HCEC 1CT (cell line): Measurements from ENCODE around the gene VCP.
"Not testable (repeated sequence)": the region's sequence is repeated elsewhere in the genome, so short reads cannot be mapped to it uniquely, and the experiment has no call there.

Source experiments
- DNase-seq: peaks from one replicate; pipeline ENCODE4 v3.0.0-alpha.2; 2017

Gene VCP

DNA sequence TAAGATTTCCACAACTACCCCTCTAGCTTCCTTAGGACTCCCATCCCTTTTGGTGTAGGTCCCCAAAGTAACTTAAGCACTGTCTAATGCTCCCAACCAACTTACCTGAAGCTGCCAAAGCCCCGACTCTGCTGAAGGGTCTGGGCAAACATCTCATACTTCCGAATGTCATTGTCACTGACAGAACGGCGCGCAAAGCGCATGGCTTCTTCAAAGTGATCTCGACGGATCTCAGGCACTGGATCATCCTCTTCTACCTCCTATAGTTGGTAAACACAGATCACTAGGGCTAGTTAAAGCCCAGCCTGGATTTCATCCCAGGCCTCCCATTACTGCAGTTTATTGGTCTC lies 15.2 kb downstream of the VCP start:
- no peak for DNase-seq

DNA sequence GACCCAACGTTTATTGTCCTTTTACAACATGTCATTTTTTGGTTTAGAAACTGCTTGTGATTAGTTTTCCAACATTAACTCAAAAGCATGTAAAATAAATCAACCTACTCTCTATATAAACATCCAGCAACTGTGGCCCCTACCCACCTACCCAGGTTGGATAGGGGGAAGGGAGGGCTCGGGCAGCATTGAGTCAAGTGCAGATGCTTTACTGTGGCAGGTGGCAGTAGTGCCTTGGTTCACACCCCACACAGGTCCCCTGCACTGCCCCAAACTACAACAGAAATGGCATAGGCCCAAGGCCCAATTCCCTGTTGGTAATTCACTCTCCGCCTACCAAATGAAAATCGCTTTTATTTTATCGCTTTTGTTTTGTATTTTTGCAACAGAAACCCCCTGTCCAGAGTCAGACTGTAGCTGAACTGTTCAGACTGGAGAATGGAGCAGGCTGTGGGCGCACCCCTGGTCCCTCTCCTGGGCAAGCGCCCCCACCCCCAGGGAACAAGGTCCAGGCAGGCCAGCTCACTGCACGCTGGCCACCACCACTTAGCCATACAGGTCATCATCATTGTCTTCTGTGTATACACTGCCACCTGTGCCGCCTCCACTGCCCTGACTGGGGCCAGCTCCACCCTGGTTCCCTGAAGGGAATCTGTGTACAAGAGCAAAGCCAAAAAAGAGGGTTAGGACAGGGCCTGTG lies 15.7 kb downstream of the VCP start:
- DNase-seq: no peak

GRCh38 chr9:35054871-35055644 lies 17.4 kb downstream of the VCP start:
- no peak for DNase-seq

DNA sequence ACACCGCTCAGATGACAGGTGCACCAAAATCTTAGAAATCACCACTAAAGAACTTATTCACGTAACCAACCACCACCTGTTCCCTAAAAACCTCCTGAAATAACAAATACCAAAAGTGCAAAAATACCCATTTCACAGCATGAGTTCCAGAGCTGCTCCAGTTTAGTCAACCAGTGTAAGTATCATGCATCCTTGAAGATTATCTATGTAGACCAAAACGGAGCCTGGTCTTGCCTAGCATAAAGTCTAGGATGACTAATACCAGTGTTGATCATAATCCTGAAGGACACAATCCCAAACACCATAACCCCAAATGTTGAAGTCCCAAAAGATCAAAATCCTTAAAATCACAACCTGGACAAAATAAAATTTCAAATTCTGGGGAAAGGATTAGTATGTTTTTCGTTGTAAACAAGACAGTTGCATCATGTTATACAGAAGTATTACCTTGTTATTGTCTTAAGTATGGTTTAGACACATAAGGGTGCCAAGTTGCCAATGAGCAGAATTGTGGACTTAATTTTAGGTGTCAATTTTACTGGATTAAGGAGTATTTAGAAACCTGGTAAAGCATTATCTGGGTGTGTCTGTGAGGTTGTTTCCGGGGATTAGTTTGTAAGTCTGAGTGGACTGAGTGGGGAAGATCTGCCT lies 18.1 kb downstream of the VCP start:
- no peak for DNase-seq

DNA sequence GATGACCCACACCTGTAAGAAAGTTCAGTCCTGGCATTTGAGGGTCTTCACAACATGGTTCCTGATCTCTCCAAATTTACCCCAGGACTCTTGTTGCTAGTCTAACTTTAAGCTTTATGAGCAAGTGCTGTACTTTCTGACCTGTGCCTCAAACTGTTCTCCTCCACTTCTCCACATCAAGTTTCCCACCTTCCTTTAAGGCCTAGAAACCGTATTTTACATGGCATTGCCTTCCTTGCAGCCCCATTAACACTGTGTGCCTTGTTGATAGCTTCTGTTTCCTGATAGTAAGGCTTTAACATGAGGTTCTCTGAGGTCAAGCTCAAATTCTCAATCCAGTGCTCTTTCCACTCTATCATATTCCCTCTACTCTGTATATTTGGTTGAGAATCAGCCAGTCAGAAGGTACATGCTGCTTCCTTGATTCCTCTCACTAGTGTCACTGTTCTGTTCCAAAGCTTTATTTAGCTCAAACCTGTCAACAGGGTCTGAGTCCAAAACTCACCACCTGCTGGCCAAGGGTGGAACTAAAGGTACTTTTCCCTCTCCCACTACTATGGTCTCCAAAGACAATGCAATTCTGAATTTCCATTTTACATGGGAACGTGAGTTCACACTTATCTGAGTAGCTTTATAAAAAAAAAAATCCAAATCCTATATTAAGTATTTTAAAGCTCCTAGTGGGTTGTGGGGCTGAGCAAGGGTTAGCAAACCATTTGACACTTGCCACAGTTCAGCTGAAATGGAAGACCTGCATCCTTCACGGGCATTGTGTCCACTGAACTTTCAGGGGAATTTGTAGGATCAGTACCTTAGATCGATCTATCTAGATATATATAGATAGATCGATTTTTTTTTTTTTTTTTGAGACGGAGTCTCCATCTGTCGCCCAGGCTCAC lies 21.1 kb downstream of the VCP start:
- peak; percentile 46 for DNase-seq

GRCh38 chr9:35048511-35048910 lies 23.9 kb downstream of the VCP start:
- DNase-seq: no peak

- no peak for DNase-seq
Observed at GRCh38 chr9:35044071-35044470, 28.4 kb downstream of the VCP start.

DNA sequence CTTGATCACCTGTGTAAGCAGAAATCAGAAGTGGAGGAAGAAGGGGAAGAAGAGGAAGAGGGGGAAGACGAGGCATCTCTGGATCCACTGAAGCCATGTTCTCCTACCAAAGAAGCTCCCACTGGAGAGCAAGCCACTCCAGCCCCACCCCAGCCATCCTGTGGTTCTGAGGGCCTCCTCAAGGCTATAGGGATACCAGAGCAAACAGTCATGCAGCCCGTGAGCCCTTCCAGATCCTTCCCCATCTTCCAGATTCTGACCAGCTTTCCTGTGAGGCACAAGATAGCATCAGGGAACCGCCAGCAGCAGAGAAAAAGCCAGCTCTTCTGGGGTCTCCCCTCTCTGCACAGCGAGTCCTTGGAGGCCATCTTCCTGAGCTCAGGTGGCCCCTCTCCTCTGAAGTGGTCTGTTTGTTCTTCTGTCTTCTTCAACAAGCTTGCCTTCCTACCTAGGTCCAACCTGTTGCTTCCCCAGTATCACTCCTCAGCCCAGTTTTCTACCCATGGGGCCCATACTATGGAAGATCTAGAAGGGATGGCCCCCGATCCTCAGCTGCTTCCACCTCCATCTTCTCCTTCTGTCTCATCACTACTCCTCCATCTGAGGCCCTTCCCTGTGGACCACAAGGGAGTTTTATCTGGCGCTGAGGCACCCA lies 29.4 kb downstream of the VCP start:
- DNase-seq: no peak

DNA sequence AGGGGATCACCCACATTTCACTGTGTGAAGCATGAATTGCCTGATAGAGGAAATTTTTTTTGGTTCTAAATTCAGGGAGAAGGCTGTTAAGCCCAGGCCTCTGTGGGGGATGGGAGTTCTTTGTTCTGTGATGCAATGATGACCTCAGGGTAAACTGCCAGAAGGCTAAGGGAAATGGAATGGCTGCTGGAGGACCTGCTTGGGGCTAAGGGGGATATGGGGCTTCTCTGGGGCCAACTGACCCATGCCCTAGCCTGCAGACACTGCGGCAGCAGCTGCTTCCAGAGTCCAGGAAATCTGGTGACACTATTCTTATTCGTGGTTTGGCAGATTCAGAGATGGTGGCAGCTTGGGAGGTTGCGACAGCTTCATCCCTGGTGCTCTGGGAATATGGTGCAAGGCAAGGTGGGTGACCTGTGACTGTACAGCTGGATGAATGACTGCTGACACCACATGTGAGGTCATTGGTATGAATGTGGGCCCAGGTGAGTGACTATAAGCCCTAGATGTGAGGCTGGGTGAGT lies 30.3 kb downstream of the VCP start:
- DNase-seq: peak; percentile 51

DNA sequence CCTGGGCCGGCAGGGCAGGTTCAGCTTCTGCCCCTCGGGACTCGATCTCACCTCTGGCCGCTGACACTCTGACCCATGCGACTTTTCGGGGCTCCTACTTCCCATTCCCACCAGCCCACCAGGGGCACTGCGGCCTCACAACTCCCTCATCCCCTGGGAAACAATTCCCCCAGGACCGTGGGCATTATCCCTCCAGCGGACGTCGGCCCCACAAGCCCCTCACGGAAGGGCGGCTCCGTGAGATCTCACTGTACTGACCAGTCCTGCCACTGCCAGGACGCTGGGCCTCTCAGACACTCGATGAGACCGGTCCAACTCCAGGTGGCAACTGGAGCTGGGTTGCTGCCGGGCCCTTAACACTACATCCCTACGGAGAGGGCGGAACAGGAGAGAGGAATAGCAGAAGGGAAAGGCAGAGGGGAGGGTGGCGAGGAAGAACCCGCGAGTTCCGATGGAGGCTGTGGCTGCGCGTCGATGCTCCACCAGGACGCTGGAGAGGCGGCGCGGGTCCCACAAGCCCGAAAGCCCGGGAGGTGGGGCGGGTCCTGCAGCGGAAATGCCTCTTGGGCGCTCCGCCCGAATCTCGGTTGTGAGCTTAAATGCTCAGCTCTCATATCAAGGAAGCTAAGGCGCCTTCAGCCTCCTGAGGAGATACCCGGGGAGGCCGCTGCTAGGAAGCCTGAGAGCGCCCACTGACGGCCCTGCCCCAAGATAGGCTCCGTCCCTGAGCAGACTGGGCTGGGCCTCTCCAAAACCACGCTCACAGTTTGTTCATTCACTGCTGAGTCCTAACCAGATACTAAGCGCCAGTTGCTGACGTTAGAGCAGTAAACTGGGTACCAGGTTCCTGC lies 36.3 kb downstream of the VCP start:
- peak; percentile 35 for DNase-seq

DNA sequence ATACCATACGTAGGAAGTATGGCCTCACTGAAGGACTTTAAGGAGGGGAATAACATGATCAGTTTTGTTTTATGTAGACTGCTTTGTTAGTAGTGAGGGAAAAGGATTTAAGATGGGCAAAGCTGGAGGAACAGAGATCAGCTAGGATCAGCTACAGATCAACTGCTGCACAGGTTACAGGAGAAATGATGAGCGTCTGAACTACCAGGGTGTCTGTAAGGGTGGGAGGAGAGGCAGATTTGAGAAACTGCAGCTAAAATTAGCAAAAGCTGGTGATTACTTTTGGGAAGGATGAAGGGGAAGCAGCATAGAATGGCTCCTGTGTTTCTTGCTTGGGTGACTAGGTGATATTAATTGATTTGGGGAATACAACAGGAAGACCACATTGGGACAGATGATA lies 39.3 kb downstream of the VCP start:
- no peak for DNase-seq

DNA sequence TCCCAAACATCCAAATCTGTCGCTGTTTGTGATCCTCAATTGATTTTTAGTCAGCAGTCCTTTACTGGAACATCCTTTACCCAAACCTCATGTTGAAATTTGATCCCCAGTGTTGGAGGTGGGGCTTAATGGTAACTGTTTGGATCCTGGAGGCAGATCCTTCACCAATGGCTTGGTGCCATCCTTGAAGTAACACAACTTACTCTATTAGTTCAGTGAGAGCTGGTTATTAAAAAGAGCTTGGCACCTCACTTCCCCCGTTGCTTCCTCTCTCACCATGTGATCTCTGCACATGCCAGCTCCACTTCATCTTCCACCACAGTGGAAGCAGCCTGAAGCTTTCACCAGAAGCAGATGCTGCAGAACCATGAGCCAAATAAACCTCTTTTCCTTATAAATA lies 42.6 kb downstream of the VCP start:
- no peak for DNase-seq

GRCh38 chr9:35029241-35029640 lies 43.2 kb downstream of the VCP start:
- no peak for DNase-seq

- no peak for DNase-seq
Observed at GRCh38 chr9:35028341-35028740, 44.1 kb downstream of the VCP start.

GRCh38 chr9:35027860-35028259 lies 44.6 kb downstream of the VCP start:
- DNase-seq: no peak

DNA sequence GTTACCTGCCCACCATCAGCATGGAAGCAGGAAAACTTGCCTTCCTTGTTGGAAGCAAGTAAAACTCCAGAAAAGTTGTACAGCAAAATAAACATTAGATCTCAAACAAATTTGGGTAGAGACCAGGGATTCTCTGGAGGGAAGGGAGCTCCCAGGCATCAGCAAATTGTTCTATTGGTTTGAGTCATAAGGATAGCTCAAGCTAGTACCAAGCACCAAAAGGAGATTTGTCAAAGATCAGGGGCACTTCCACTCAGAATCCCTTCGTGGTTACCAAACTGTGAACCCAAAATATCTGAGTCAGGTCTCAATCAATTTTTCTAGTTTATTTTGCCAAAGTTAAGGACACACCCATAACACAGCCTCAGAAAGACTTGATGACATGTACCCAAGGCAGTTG lies 45.1 kb downstream of the VCP start:
- no peak for DNase-seq

GRCh38 chr9:35026671-35027070 lies 45.8 kb downstream of the VCP start:
- no peak for DNase-seq

DNA sequence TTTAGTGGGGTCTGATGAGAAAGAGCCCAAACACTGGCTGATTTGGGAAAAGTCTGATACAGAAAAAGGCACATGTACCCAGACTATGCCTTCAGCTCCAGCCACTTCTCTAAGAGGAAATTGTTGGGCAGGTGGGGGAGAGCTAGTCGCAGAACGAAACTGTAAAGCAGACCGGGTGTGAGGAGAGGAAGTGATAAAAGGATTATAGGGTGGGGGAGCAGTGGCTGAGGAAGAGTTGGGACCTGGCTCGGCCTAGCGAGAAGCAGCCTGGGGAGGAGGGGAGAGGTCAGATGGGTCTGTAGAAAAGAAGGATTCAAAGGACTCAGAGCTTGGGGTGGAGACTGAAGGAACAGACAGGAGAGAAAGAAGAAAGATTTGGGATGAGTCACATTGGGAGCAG lies 49.0 kb downstream of the VCP start:
- not testable (repeated sequence) for DNase-seq

DNA sequence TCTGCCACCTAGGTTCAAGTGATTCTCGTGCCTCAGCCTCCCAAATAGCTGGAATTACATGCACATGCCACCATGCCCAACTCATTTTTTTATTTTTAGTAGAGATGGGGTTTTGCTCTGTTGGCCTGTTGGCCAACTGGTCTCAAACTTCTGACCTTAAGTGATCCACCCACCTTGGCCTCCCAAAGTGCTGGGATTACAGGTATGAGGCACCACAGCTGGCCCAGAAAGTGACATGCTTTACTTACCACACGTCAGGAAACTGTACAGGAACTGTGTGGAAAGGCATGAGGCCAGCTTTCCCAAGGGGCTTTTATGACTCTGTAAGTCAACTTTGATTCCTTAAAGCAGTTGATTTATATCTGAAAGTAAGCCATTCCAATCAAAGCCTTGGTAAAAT lies 57.9 kb downstream of the VCP start:
- no peak for DNase-seq

- DNase-seq: no peak
Observed at GRCh38 chr9:35010351-35010958, 62.0 kb downstream of the VCP start.
